HG03175 (cell line): ENCODE results near the gene EIF4G3.
"Not testable (repeated sequence)": the region's sequence is repeated elsewhere in the genome, so short reads cannot be mapped to it uniquely, and the experiment has no call there.

Source experiments
- ATAC-seq: cut with Tn5 transposase; IDR thresholded peaks from one replicate; pipeline ENCODE4 v1.9.1; 2021; ENCODE audit warnings: mild to moderate bottlenecking, moderate library complexity; ENCODE audit not compliant: unreplicated experiment

The EIF4G3 gene, protein sequence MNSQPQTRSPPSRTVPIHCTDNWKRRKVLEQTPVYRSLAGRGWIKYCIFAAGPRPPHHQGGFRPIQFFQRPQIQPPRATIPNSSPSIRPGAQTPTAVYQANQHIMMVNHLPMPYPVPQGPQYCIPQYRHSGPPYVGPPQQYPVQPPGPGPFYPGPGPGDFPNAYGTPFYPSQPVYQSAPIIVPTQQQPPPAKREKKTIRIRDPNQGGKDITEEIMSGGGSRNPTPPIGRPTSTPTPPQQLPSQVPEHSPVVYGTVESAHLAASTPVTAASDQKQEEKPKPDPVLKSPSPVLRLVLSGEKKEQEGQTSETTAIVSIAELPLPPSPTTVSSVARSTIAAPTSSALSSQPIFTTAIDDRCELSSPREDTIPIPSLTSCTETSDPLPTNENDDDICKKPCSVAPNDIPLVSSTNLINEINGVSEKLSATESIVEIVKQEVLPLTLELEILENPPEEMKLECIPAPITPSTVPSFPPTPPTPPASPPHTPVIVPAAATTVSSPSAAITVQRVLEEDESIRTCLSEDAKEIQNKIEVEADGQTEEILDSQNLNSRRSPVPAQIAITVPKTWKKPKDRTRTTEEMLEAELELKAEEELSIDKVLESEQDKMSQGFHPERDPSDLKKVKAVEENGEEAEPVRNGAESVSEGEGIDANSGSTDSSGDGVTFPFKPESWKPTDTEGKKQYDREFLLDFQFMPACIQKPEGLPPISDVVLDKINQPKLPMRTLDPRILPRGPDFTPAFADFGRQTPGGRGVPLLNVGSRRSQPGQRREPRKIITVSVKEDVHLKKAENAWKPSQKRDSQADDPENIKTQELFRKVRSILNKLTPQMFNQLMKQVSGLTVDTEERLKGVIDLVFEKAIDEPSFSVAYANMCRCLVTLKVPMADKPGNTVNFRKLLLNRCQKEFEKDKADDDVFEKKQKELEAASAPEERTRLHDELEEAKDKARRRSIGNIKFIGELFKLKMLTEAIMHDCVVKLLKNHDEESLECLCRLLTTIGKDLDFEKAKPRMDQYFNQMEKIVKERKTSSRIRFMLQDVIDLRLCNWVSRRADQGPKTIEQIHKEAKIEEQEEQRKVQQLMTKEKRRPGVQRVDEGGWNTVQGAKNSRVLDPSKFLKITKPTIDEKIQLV (N-terminal part only)

DNA sequence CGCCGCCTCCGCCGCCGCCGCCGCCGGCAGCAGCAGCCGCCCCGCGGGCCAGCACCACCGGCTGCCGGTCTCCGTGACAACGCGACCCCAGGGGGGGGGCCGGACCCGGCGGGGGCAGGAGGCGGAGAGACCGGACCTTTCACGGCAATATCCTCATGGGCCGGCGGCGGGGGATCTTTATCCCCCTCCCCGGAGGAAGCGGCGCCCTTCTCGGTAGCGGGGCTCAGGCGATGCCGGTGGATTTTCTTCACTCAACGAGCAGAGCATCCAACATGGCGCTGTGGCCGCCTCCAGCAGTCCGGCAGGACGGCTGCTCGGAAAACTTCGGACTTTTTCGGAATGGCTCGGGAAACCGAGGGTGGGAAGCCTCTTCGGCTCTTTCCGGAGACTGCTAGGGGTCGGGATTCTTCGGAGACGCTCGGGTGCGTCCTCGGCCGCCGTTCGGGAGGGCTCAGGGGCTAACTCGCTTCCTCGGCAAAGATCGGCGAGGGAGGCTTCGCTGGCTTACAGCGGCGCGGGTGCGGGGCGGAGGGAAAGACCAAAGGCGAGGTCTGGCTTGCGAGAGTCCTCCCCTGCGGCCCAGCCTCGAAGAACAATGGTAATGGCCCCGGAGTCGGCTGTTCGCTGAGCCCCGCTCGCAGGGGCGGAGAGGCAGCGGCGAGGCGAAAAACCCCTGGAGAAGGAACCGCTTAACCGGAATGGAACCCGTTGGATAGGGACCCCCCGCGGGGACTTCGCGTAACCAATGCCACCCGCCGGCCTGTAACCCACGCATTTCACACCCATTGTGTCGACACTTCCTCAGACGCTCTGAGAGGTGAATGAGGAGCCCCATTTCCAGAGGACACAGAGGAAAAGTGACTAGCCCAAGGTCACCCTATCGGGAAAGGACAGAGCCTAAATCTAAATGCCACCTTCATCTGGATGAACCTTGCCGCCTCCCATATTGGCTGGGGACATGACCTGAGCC, at the start of gene EIF4G3:
Gene EIF4G3 (minus strand): TSS at position 312 of the 970 bp plus-strand sequence. CDS start 174,155 bp downstream, outside the sequence.
- ATAC-seq, result peak; percentile 89

- no peak for ATAC-seq
Measured at GRCh38 chr1:21225065-21225464, 48.4 kb upstream of the EIF4G3 start.

DNA sequence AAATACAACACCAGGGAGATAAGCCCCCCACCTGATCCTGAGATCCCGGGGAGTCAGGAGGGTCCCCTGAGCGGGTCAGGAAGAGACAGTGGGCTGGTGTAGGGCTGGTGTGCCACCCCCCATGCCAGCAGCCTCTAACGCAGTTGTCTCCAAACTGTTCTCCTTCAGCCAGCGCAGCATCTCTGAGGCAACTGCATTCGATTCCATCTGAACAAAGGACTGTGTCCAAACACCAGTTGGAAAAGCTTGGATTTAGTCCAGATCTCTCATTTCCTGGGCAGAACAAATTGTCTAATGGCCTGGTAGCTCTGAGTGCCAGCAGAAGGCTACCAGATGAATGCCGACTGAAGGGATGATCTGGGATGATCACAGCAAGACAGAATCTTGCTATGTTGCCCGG, 44.1 kb upstream of the EIF4G3 start:
- ATAC-seq, result no peak

DNA sequence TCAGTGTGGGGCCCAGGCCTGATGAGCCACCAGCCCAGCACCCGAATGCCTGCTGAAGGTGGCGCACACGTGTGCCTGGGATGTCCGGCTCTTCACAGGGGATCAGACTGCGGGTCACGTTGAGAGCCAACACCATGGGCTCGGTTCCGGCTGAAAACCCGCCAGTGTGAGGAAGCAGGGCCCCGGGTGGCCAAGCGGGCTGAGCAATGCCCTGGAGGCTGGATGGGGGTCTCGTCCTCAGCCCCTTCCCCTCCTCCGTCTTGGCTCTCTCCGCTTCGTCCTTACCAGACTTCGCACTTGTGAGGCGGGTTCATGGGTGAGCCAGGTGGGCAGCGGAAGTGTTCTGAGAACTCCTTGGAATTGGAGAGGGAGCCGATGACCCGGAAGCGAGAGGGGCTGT, 43.0 kb upstream of the EIF4G3 start:
- no peak for ATAC-seq

DNA sequence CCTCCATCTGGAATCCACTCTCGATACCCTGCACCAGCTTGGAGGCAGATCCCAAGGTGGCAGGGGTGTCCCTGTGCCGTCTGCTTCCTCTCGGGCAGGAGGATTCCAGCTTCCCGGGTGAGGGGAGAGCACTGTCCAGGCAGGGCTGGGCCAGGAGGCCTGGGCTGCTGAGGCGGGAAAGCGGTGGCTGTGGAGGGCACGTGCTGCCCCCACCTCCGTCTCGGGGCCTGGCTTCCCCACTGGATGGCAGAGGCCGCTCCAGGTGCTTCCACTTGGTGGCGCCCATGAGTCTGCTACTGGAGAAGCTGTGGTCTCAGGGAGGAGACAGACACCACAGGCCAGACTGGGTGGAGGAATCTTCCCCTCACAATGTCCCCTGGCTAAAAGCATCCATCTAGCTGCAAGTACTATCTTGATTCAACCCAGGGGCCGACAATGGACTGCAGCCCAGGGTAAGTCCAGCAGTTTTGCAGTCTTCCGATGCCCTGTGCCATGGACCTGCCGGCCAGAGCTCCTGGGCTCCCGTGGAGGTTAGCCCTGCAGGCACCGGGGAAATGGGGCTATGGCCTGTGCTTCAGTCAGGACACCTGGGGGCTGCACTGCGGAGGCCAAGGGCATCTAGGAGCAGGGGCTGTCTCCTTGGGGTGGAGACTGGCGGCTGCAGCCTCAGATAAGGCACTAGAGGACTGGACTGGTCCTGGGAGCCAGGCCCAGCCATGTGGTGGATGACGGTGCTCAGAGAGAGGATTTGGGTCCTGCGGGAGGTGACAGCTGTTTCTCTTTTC, 41.3 kb upstream of the EIF4G3 start:
- no peak for ATAC-seq

- ATAC-seq, result no peak
Measured at GRCh38 chr1:21216835-21217811, 40.4 kb upstream of the EIF4G3 start.

GRCh38 chr1:21212126-21212525, 35.4 kb upstream of the EIF4G3 start:
- no peak for ATAC-seq

- ATAC-seq, result not testable (repeated sequence)
Measured at GRCh38 chr1:21208137-21208700, 31.5 kb upstream of the EIF4G3 start.

- no peak for ATAC-seq
Measured at GRCh38 chr1:21206117-21206516, 29.4 kb upstream of the EIF4G3 start.

DNA sequence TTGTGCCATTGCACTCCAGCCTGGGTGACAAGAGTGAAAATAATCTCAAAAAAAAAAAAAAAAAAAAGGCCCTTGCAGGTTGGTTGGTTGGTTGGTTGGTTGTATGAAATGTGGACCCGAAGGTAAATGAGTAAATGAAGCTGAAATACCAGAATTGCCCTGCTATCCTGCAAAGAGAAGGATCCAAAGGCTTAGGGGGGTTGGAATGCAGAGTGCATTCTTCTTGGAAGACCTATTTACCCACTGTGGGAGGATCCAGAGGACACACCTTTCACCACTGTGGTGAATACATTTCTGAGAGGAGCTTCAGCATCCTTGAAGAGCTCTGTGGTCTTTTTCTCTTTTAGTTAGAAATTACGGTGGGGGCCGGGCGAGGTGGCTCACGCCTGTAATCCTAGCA, 28.7 kb upstream of the EIF4G3 start:
- ATAC-seq, result no peak

DNA sequence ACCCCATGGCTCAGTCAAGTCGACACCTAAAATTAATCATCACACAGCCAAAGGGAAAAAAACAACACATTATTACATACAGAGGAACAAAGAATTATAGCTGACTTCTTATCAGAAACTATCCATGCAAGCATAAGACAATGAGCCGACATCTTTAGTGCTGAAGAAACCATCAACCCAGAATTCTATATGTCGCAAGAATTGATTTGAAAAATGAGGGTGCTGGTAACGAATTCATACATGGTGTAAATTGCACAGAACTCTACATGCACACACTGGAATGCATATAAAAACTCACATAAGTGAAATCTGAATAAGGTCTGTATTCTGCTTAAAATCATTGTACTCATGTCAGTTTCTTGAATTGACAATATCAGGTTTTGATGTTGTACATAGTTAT, 25.0 kb upstream of the EIF4G3 start:
- no peak for ATAC-seq

- not testable (repeated sequence) for ATAC-seq
Measured at GRCh38 chr1:21201238-21201637, 24.5 kb upstream of the EIF4G3 start.

- ATAC-seq, result no peak
Measured at GRCh38 chr1:21200767-21201166, 24.1 kb upstream of the EIF4G3 start.

GRCh38 chr1:21198929-21199328, 22.2 kb upstream of the EIF4G3 start:
- no peak for ATAC-seq

DNA sequence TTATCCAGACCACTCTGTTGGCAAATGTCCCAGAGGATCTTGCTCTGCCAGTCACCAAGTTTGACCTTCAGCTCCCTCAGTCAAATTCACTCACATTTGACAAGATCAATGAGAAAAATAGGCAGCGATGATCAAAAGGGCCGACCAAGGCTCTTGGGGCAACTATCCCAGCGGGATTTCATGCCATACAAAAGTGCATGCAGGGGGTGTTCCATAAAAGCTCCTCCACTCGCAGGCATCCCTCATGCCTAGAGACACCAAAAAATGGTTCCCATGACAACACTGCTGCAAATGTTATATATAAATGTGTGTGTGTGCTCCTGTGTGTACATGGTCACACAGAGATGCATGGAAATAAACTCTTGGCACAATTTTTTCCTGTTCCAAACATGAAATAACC, 16.2 kb upstream of the EIF4G3 start:
- no peak for ATAC-seq

DNA sequence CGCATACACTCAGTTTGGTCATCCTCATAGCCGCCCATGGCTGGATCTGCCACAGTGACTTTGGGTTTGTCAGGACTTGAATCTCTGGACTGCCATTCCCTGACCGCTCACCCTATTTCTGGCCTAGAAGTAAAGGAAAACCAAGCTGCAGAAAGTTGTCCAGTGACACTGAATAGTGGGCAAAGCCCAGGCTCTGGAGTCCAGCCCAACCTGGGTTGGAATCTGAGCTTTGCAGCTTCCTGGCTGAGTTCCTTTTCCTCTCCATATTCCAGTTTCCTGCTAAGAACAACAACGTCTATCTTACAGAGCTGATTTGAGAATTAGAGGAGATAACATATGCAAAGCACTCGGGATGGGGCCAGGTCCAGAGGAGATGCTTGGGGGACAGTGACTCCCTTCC, 15.6 kb upstream of the EIF4G3 start:
- ATAC-seq, result no peak

GRCh38 chr1:21190771-21191170, 14.1 kb upstream of the EIF4G3 start:
- not testable (repeated sequence) for ATAC-seq
